BLaER1 (cell line): Measurements from ENCODE around the gene KSR2.

Experiments
- H3K27ac ChIP-seq: shearing (Covaris generic); formaldehyde crosslinking; 2 replicates; pipeline ENCODE4 v1.8.1; 2022
- H3K27me3 ChIP-seq: shearing (Covaris generic); formaldehyde crosslinking; 2 replicates; pipeline ENCODE4 v1.8.1; 2022
- H3K36me3 ChIP-seq: shearing (Covaris generic); formaldehyde crosslinking; 2 replicates; pipeline ENCODE4 v1.8.1; 2022
- H3K4me1 ChIP-seq: shearing (Covaris generic); formaldehyde crosslinking; 2 replicates; pipeline ENCODE4 v1.8.1; 2022
- H3K4me2 ChIP-seq: shearing (Covaris generic); formaldehyde crosslinking; 2 replicates; pipeline ENCODE4 v1.8.1; 2022
- H3K4me3 ChIP-seq: shearing (Covaris generic); formaldehyde crosslinking; 2 replicates; pipeline ENCODE4 v1.8.1; 2022
- H3K9ac ChIP-seq: shearing (Covaris generic); formaldehyde crosslinking; 2 replicates; pipeline ENCODE4 v1.8.1; 2022
- H3K9me3 ChIP-seq: shearing (Covaris generic); formaldehyde crosslinking; 2 replicates; pipeline ENCODE4 v1.8.1; 2022
- H4K20me1 ChIP-seq: shearing (Covaris generic); formaldehyde crosslinking; 2 replicates; pipeline ENCODE4 v1.8.1; 2022
- Cebpa-rat ChIP-seq: shearing (Covaris generic); IDR thresholded peaks from 2 replicates; pipeline ENCODE4 v1.8.1; 2022

The KSR2 gene

GRCh38 chr12:117968151-117968789 lies 520 bp downstream of the KSR2 start:
- Histone ChIP-seq H4K20me1 (peaks cover 8% of the 10 kb centered on the region; the same call in 1 of the 2 replicates), H3K36me3 (no peaks in the 10 kb centered on the region), H3K9me3 (peaks cover 30% of the 10 kb centered on the region), H3K4me2 (peak overlapping the region; percentile 83), H3K4me3 (peak overlapping the region; percentile 77), H3K27ac (no peak overlapping the region), H3K4me1 (no peaks in the 10 kb centered on the region), H3K9ac (peak overlapping the region; percentile 39; the same call in 1 of the 2 replicates), H3K27me3 (peaks cover 59% of the 10 kb centered on the region)
- TF ChIP-seq Cebpa-rat = no peak

GRCh38 chr12:117967512-117967911 lies 1.3 kb downstream of the KSR2 start:
- Histone ChIP-seq H3K27me3 (peaks cover 59% of the 10 kb centered on the region), H3K9ac (no peak overlapping the region), H4K20me1 (peaks cover 8% of the 10 kb centered on the region; the same call in 1 of the 2 replicates), H3K4me3 (no peak overlapping the region), H3K27ac (no peak overlapping the region), H3K4me1 (no peaks in the 10 kb centered on the region), H3K4me2 (no peak overlapping the region), H3K36me3 (no peaks in the 10 kb centered on the region), H3K9me3 (peaks cover 28% of the 10 kb centered on the region)
- no peak for TF ChIP-seq Cebpa-rat

GRCh38 chr12:117967043-117967442 lies 1.7 kb downstream of the KSR2 start:
- Histone ChIP-seq H3K9ac (no peak overlapping the region), H3K4me1 (no peaks in the 10 kb centered on the region)
- no peak for TF ChIP-seq Cebpa-rat

GRCh38 chr12:117966511-117966910 lies 2.3 kb downstream of the KSR2 start:
- Histone ChIP-seq H3K9me3 (peaks cover 18% of the 10 kb centered on the region), H3K4me3 (no peak overlapping the region), H3K36me3 (no peaks in the 10 kb centered on the region), H3K4me2 (no peak overlapping the region), H3K4me1 (no peaks in the 10 kb centered on the region), H3K9ac (no peak overlapping the region), H4K20me1 (peaks cover 8% of the 10 kb centered on the region; the same call in 1 of the 2 replicates), H3K27me3 (peaks cover 59% of the 10 kb centered on the region), H3K27ac (no peak overlapping the region)
- no peak for TF ChIP-seq Cebpa-rat

More at GRCh38 chr12:117967043-117967442, 1.7 kb downstream of the KSR2 start:
- Histone ChIP-seq H3K4me3 (no peak overlapping the region), H3K4me2 (no peak overlapping the region), H3K27me3 (peaks cover 59% of the 10 kb centered on the region), H3K9me3 (peaks cover 23% of the 10 kb centered on the region), H3K36me3 (no peaks in the 10 kb centered on the region), H3K27ac (no peak overlapping the region), H4K20me1 (peaks cover 8% of the 10 kb centered on the region; the same call in 1 of the 2 replicates)

GRCh38 chr12:117963836-117964235 lies 5.0 kb downstream of the KSR2 start:
- H3K27me3 ChIP-seq = peaks cover 39% of the 10 kb centered on the region

GRCh38 chr12:117936722-117937484 lies 31.9 kb downstream of the KSR2 start:
- Histone ChIP-seq H3K36me3 (no peaks in the 10 kb centered on the region), H3K27ac (0 out of 2 replicates have a peak overlapping the region, but pooled peaks have one; percentile 26), H3K27me3 (no peaks in the 10 kb centered on the region), H3K9me3 (peaks cover 9% of the 10 kb centered on the region), H4K20me1 (no peaks in the 10 kb centered on the region), H3K9ac (peak overlapping the region; percentile 15; the same call in 1 of the 2 replicates), H3K4me3 (no peak overlapping the region), H3K4me1 (peaks cover 22% of the 10 kb centered on the region), H3K4me2 (peak overlapping the region; percentile 39; the same call in 1 of the 2 replicates)
- no peak for TF ChIP-seq Cebpa-rat

More at GRCh38 chr12:117963836-117964235, 5.0 kb downstream of the KSR2 start:
- Histone ChIP-seq H3K4me2 (no peak overlapping the region), H3K27ac (no peak overlapping the region), H3K36me3 (no peaks in the 10 kb centered on the region), H3K4me1 (no peaks in the 10 kb centered on the region), H3K9me3 (no peaks in the 10 kb centered on the region), H3K9ac (no peak overlapping the region), H3K4me3 (no peak overlapping the region), H4K20me1 (peaks cover 8% of the 10 kb centered on the region; the same call in 1 of the 2 replicates)
- no peak for TF ChIP-seq Cebpa-rat

- Histone ChIP-seq H3K4me2 (no peak overlapping the region), H3K27me3 (no peaks in the 10 kb centered on the region), H4K20me1 (no peaks in the 10 kb centered on the region), H3K4me3 (no peak overlapping the region), H3K36me3 (no peaks in the 10 kb centered on the region), H3K4me1 (peaks cover 22% of the 10 kb centered on the region), H3K27ac (no peak overlapping the region), H3K9ac (no peak overlapping the region), H3K9me3 (peaks cover 24% of the 10 kb centered on the region)
- TF ChIP-seq Cebpa-rat = no peak
Observed at GRCh38 chr12:117933545-117933944, 35.2 kb downstream of the KSR2 start.

GRCh38 chr12:117926391-117926899 lies 42.3 kb downstream of the KSR2 start:
- no peak overlapping the region for H3K4me2 ChIP-seq
- no peaks in the 10 kb centered on the region for H3K27me3 ChIP-seq
- H3K9me3 ChIP-seq = peaks cover 13% of the 10 kb centered on the region
- H3K27ac ChIP-seq = no peak overlapping the region
- H3K4me3 ChIP-seq = no peak overlapping the region
- no peaks in the 10 kb centered on the region for H3K36me3 ChIP-seq
- no peak overlapping the region for H3K9ac ChIP-seq
- TF ChIP-seq Cebpa-rat = no peak
- H3K4me1 ChIP-seq = no peaks in the 10 kb centered on the region
- no peaks in the 10 kb centered on the region for H4K20me1 ChIP-seq

GRCh38 chr12:117921929-117922777 lies 46.6 kb downstream of the KSR2 start:
- Histone ChIP-seq H3K4me2 (no peak overlapping the region), H4K20me1 (no peaks in the 10 kb centered on the region), H3K9ac (no peak overlapping the region), H3K27me3 (no peaks in the 10 kb centered on the region), H3K36me3 (no peaks in the 10 kb centered on the region), H3K27ac (no peak overlapping the region), H3K4me3 (no peak overlapping the region), H3K4me1 (no peaks in the 10 kb centered on the region), H3K9me3 (0 out of 2 replicates have a peak, but pooled peaks cover 3% of the 10 kb centered on the region)
- TF ChIP-seq Cebpa-rat = no peak
